Neuron (in vitro differentiated cells): ENCODE measurements around the gene MYH11.
"Not testable (repeated sequence)": the region's sequence is repeated elsewhere in the genome, so short reads cannot be mapped to it uniquely, and the experiment has no call there.

ENCODE experiments used
- H2AFZ ChIP-seq: one replicate; pipeline ENCODE4 v1.6.1; 2013; ENCODE audit warnings: low read depth, mild to moderate bottlenecking, inconsistent platforms, low read length, moderate library complexity
- H3K27me3 ChIP-seq: one replicate; pipeline ENCODE4 v1.6.1; 2013; ENCODE audit warnings: low read length; ENCODE audit not compliant: insufficient read depth
- H3K36me3 ChIP-seq: one replicate; pipeline ENCODE4 v1.6.1; 2013; ENCODE audit warnings: low read length; ENCODE audit not compliant: insufficient read depth
- H3K4me1 ChIP-seq: one replicate; pipeline ENCODE4 v1.6.1; 2013; ENCODE audit warnings: low read length; ENCODE audit not compliant: insufficient read depth
- H3K4me3 ChIP-seq: 2 replicates; pipeline ENCODE4 v1.5.1; 2013; ENCODE audit warnings: mild to moderate bottlenecking, low read length, moderate library complexity
- H3K9me3 ChIP-seq: one replicate; pipeline ENCODE4 v1.6.1; 2013; ENCODE audit warnings: low read length

Gene MYH11

GRCh38 chr16:15655561-15655960, 201.3 kb downstream of the MYH11 start:
- H3K4me3 ChIP-seq, H3K36me3 ChIP-seq, H2AFZ ChIP-seq, H3K27me3 ChIP-seq, H3K9me3 ChIP-seq: not testable (repeated sequence)
- H3K4me1 ChIP-seq, result peaks cover 12% of the 10 kb centered on the region

- Histone ChIP-seq H3K9me3 (no peaks in the 10 kb centered on the region), H3K4me1 (peaks cover 12% of the 10 kb centered on the region), H3K27me3 (no peaks in the 10 kb centered on the region)
Observed at GRCh38 chr16:15654591-15654990, 202.2 kb downstream of the MYH11 start.

GRCh38 chr16:15653227-15653626, 203.6 kb downstream of the MYH11 start:
- peaks cover 12% of the 10 kb centered on the region for H3K4me1 ChIP-seq
- H3K36me3 ChIP-seq, result peaks cover 3% of the 10 kb centered on the region
- no peak overlapping the region for H3K4me3 ChIP-seq
- H3K27me3 ChIP-seq, result no peaks in the 10 kb centered on the region
- no peak overlapping the region for H2AFZ ChIP-seq
- H3K9me3 ChIP-seq, result no peaks in the 10 kb centered on the region

More at GRCh38 chr16:15654591-15654990, 202.2 kb downstream of the MYH11 start:
- Histone ChIP-seq H3K36me3 (peaks cover 3% of the 10 kb centered on the region), H2AFZ (no peak overlapping the region), H3K4me3 (no peak overlapping the region)
